Measurements from ENCODE around the gene SLC48A1. TPM values are rescaled to one million over a fixed set of nuclear protein-coding genes. Genes with fewer than 3 reads are reported as not detected.
A peak's percentile ranks its signal among the peaks of the same experiment; 100 is the strongest.

The SLC48A1 gene
- total RNA-seq, 1 experiment from 2014 or later, result 20.0 TPM

DNA sequence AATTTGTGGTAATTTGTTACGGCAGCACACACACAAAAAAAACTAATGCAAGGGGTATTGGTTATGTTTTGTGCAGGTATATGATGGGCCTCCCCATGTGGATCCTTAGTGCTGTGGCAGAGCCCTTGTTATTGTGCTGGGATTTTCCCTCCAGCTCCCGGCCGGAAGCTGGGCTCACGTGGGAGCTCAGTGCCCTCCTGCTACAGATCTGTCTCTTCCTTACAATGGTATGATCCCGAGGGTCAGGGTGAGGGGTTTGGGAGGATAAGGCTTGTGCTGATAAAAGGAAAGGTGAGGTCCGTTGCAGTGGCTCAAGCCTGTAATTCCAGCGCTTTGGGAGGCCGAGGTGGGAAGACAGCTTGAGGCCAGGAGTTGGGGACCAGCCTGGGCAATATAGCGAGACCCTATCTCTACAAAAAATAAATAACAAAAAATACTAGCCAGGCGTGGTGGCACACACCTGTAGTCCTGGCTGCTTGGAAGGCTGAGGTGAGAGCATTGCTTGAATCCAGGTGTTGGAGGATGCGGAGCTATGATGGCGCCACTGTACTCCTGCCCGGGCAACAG is 861 bp upstream of the SLC48A1 start:
- Histone ChIP-seq H3K4me3 (replicated peaks in 1 of 2; ENCODE audit: low read depth in 1 of 2, low read length in 2 of 2) (peak overlapping the region in 1 of 2 experiments; percentile 39; a peak in 2 of 4 replicates), H3K9me3 (ENCODE audit: control insufficient read depth in 1 of 2, insufficient read depth in 1 of 2, low read depth in 1 of 2, low read length in 2 of 2) (no peaks in the 10 kb centered on the region), H3K4me1 (ENCODE audit: control insufficient read depth in 1 of 2, insufficient read depth in 2 of 2, low read length in 2 of 2) (peaks cover 27 to 61% of the 10 kb centered on the region in 2 experiments), H2AFZ (ENCODE audit: low read depth, low read length, poor library complexity, severe bottlenecking) (no peak overlapping the region), H3K36me3 (ENCODE audit: control insufficient read depth in 1 of 2, insufficient read depth in 2 of 2, low read length in 2 of 2) (no peaks in the 10 kb centered on the region), H3K27ac (ENCODE audit: low read depth, low read length) (no peak overlapping the region), H3K27me3 (ENCODE audit: insufficient read depth, low read length) (no peaks in the 10 kb centered on the region), H3K4me2 (ENCODE audit: low read length) (peak overlapping the region; percentile 99), H3K79me2 (ENCODE audit: insufficient read depth, low read length) (peaks cover 24% of the 10 kb centered on the region), H4K20me1 (ENCODE audit: insufficient read depth) (no peaks in the 10 kb centered on the region), H3K9me2 (ENCODE audit: insufficient read depth) (no peaks in the 10 kb centered on the region), H3K9ac (ENCODE audit: low read length) (no peak overlapping the region)
- no peak for DNase-seq (ENCODE audit: low read depth, low spot score)
- ChIA-PET CTCF (interaction anchor here (1.0 to 4.5 kb wide), 5 partner anchors 14 to 68 kb away, joined by 3 to 25 read pairs (median 6); partner anchors contain the start of gene RAPGEF3), POLR2A (interaction anchor here (1.4 kb wide), 1 partner anchor 28 kb away, joined by 5 read pairs; no protein-coding TSS in a partner anchor), RAD21 (ENCODE audit: low non-redundant PET in 1 of 2, low total read pairs in 2 of 2, uncharacterized antibody in 2 of 2, unreplicated experiment in 2 of 2) (interaction anchor here (1.3 to 1.8 kb wide), 2 partner anchors 66 kb away, joined by 3 to 6 read pairs; no protein-coding TSS in a partner anchor)
- no TSS peak for BruUV-seq (replicated peaks)
- no peak for TF ChIP-seq SP1 (IDR thresholded peaks at IDR 0.05; ENCODE audit: low read depth)
- peak; percentile 12; the same call in 1 of the 2 replicates for TF ChIP-seq SIN3A (IDR thresholded peaks at IDR 0.05; ENCODE audit: low read depth)
- ATAC-seq, result no peak
- intact Hi-C loops (cut with micrococcal nuclease), result loop anchor here (10.0 kb wide), 1 partner anchor 737 kb away; no protein-coding TSS in a partner anchor

- Histone ChIP-seq H3K36me3 (ENCODE audit: control insufficient read depth in 1 of 2, insufficient read depth in 2 of 2, low read length in 2 of 2) (no peaks in the 10 kb centered on the region), H4K20me1 (ENCODE audit: insufficient read depth) (no peaks in the 10 kb centered on the region), H3K4me1 (ENCODE audit: control insufficient read depth in 1 of 2, insufficient read depth in 2 of 2, low read length in 2 of 2) (peaks cover 27 to 60% of the 10 kb centered on the region in 2 experiments), H2AFZ (ENCODE audit: low read depth, low read length, poor library complexity, severe bottlenecking) (no peak overlapping the region), H3K9me3 (ENCODE audit: control insufficient read depth in 1 of 2, insufficient read depth in 1 of 2, low read depth in 1 of 2, low read length in 2 of 2) (no peaks in the 10 kb centered on the region), H3K27me3 (ENCODE audit: insufficient read depth, low read length) (no peaks in the 10 kb centered on the region), H3K79me2 (ENCODE audit: insufficient read depth, low read length) (peaks cover 24% of the 10 kb centered on the region), H3K9ac (ENCODE audit: low read length) (peak overlapping the region; percentile 21; the same call in 1 of the 2 replicates), H3K9me2 (ENCODE audit: insufficient read depth) (no peaks in the 10 kb centered on the region), H3K27ac (ENCODE audit: low read depth, low read length) (no peak overlapping the region), H3K4me3 (replicated peaks in 1 of 2; ENCODE audit: low read depth in 1 of 2, low read length in 2 of 2) (peak overlapping the region; percentile 39 to 91; a peak in 3 of 4 replicates), H3K4me2 (ENCODE audit: low read length) (peak overlapping the region; percentile 99)
- ATAC-seq (no peak), DNase-seq (ENCODE audit: low read depth, low spot score) (no peak)
- intact Hi-C loops (cut with micrococcal nuclease), result loop anchor here (10.0 kb wide), 1 partner anchor 738 kb away; no protein-coding TSS in a partner anchor
- peak; percentile 11; the same call in 1 of the 2 replicates for TF ChIP-seq SIN3A (IDR thresholded peaks at IDR 0.05; ENCODE audit: low read depth)
- TF ChIP-seq SRF (IDR thresholded peaks at IDR 0.05; ENCODE audit: low read depth), result no peak
- no peak for TF ChIP-seq CEBPB (IDR thresholded peaks at IDR 0.05; ENCODE audit: low read depth)
- TF ChIP-seq, protein P1, sequence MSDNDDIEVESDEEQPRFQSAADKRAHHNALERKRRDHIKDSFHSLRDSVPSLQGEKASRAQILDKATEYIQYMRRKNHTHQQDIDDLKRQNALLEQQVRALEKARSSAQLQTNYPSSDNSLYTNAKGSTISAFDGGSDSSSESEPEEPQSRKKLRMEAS (IDR thresholded peaks at IDR 0.05), result no peak
- no peak for TF ChIP-seq POLR2A (IDR thresholded peaks at IDR 0.05; ENCODE audit: borderline replicate concordance, extremely low read depth, insufficient read depth, insufficient read length)
- no peak for TF ChIP-seq FOSL1 (IDR thresholded peaks at IDR 0.05; ENCODE audit: low read depth)
- POLR2A ChIA-PET, result interaction anchor here (1.4 kb wide), 1 partner anchor 29 kb away, joined by 5 read pairs; no protein-coding TSS in a partner anchor
- CTCF ChIA-PET, result interaction anchor here (1.0 to 4.5 kb wide), 5 partner anchors 14 to 67 kb away, joined by 3 to 25 read pairs (median 6); partner anchors contain the start of gene RAPGEF3
- no TSS peak for BruUV-seq (replicated peaks)
- RAD21 ChIA-PET (ENCODE audit: low non-redundant PET in 1 of 2, low total read pairs in 2 of 2, uncharacterized antibody in 2 of 2, unreplicated experiment in 2 of 2), result interaction anchor here (1.3 to 1.8 kb wide), 2 partner anchors 65 to 66 kb away, joined by 3 to 6 read pairs; no protein-coding TSS in a partner anchor
Observed at GRCh38 chr12:47772738-47773061, 338 bp upstream of the SLC48A1 start.
